Ammon's horn (tissue), 1 donor: Measurements from ENCODE around the gene PPP2R5C.

Experiments
- DNase-seq: peaks from one replicate; pipeline ENCODE4 v3.0.0-alpha.2; 2016; ENCODE audit warnings: low spot score

The PPP2R5C gene

DNA sequence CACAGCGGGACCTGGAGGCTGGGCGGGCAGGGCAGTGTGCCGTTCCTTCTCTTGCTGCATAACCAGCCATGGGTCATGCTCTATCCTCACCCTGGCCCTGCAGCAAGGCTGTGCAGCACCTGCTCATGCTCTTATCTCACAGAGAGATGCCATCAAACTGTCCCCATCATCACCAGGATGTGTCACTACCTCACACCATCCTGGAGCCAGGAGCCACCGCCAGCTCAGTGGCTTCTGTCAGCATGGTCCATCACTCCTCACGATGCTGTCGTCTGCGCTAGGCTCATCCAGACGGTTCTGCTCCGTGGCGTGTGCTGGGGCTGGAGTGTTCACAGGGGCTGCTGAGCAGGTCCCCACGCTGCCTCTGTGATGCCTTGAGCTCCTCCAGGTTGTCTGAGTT is 125.7 kb downstream of the PPP2R5C start:
- no peak for DNase-seq

GRCh38 chr14:101888182-101888581 is 126.7 kb downstream of the PPP2R5C start:
- DNase-seq, result no peak

DNA sequence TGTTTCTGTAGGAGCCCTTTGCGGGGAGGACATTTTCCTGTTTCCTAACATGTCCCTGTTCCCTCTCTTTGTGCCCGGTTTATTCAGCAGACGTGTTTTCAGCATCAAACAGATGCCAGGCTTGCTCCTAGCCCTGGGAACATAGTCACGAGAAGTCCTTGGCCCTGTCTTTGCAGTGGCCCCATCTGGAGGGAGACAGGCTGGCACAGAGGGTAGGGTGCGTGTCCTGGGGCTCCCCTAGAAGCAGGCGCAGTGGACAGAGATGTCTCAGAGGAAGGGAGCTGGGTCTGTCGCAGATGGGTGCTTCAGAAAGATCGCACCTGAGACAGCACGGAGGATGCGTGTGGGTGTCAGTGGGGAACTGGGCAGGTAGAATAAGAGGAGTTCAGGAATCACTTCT is 127.9 kb downstream of the PPP2R5C start:
- no peak for DNase-seq

DNA sequence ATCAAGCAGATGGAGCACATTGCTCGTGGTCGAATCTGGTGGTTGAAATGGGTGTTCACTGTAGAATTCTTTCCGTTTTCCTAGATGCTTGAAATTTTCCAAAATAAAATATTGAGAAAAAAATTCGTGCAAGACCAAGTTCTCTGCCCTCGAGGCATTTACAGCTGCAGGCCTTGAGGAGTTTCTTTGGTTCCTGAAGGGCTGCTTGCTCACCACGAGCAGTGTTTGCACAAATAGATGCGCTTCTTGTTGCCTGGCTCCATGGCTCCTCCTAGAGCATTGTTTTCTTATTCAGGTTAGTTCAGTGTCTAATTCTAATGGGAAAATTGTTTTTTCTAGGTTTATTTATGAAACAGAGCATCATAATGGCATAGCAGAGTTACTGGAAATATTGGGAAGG is 128.4 kb downstream of the PPP2R5C start:
- DNase-seq, result peak; percentile 51

- no peak for DNase-seq
Observed at GRCh38 chr14:101891471-101891870, 130.0 kb downstream of the PPP2R5C start.

- DNase-seq, result no peak
Observed at GRCh38 chr14:101893759-101894158, 132.2 kb downstream of the PPP2R5C start.

DNA sequence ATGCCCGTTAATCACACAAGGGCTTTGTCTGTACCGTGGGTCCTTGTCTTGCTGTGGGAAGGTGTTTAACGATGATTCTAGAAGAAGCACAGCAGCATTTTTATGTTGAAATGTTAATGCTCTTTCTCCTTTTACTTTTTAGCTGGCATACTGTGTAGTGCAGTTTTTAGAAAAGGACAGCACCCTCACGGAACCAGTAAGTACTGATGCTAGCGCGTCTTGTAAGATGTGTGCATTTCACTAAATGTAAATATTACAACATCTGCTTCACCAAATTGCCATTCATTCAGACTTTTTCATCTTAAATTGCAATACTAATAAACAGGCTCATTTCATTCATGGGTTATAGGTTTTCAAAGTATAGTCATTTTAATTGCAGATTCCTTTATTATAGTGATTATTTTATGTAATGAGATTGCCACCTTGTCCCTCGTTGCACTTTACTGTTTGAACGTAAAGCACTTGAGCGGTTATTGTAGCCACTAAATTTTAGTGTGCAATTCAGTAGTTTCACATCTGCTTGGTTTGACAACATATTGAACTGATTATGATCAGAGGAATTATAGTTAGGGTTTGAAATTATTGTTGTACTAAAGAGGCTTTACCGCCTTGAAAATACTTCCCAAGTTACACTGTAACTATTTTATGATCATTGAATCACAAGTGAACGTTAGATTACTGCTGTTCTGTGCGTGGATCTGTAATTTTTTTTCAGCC is 133.0 kb downstream of the PPP2R5C start:
- no peak for DNase-seq

DNA sequence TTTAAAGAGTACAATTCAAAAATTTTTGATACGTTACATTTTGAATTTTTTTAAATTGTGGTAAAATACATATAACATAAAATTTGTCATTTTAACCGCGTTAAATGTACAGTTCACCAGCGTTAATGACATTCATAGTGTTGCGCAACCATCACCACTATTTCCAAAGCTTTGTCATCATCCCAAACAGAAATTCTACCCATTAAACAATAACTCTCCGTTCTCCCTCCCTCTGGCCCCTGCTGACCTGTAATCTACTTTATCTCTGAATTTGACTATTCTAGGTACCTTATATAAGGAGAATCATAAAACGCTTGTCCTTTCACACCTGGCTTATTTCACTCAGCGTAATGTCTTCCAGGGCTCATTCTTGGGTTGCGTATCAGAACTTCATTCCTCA is 133.7 kb downstream of the PPP2R5C start:
- DNase-seq, result no peak

- DNase-seq, result no peak
Observed at GRCh38 chr14:101897326-101897725, 135.8 kb downstream of the PPP2R5C start.

- DNase-seq, result no peak
Observed at GRCh38 chr14:101898416-101898815, 136.9 kb downstream of the PPP2R5C start.

GRCh38 chr14:101899263-101899662 is 137.8 kb downstream of the PPP2R5C start:
- peak; percentile 53 for DNase-seq

- no peak for DNase-seq
Observed at GRCh38 chr14:101900253-101900652, 138.7 kb downstream of the PPP2R5C start.

DNA sequence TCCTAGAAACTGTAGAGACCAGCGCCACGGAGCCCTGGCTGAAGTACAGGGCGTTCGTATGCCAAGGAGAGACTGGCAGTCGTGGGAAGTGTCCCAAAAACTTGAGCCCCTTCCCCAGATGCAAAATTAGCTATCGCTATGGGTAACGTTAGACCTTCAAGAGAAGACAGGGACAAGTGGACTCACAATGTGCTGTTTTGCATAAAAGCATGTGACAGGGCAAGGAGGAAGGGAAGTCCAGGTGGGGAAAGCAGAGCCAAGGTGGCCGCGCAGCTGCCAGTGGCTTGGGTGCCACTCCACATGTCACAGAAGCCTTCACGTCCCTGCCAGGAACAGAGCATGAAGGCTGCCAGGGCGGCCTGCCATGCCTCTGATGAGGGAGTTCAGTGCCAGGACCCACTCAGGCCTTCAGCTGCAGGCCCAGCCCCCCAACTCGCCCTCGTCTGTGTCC is 141.6 kb downstream of the PPP2R5C start:
- DNase-seq, result peak; percentile 71

DNA sequence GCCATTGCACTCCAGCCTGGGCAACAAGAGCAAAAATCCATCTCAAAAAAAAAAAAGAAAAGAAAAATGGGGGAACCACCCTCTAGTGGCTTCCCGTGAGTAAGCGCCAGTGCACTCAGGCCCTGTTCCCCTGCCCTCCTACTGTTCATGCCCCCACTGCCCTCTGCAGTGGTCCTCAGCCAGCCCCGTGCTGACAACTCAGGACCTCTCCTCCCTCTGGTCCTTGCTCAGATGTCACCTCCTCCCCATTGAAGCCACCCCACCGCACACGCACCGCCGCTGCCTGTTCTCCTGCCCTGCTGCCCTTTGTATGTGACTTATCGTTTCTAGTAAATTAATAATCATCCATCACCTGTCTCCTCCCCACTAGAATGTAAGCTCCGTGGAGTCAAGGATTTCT is 144.1 kb downstream of the PPP2R5C start:
- no peak for DNase-seq

DNA sequence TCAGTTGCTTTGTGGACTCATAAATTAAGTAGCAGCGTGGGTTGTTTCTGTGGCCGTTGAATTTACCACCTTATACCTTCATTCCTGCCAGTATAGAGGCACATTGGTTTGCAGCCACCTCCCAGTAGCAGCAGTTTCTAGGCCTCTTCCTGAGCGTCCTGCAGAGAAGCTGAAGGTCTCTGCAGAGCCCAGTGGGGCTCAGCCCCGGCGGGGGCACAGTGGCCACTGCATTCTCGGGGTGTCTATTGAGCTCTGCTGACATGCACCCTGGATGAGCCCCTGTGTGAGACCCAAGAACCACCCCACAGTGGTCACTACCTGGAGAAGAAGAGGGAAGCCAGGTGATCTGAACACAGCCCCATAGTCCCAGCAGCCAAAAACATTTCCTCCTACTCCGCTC is 145.1 kb downstream of the PPP2R5C start:
- DNase-seq, result no peak

- no peak for DNase-seq
Observed at GRCh38 chr14:101907619-101908018, 146.1 kb downstream of the PPP2R5C start.

DNA sequence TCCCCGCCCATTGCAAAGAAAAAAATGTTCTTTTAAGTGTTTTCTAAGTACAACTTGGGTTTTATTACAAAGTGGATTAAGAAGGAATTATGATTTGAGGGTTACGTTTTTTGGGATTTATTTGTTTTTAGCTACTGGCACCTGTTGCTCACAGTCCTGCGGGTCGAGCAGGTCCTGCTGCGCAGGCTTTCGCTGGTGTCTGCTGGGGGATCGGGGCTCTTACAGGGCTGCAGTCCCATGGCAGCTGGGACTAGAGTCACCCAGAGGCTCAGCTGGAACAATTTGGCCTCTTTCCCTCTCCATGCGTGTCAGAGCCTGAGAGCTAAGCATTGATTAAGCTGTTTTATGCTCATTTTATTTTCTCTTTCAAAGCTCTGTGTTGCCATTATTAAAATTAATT is 147.3 kb downstream of the PPP2R5C start:
- DNase-seq, result peak; percentile 44

DNA sequence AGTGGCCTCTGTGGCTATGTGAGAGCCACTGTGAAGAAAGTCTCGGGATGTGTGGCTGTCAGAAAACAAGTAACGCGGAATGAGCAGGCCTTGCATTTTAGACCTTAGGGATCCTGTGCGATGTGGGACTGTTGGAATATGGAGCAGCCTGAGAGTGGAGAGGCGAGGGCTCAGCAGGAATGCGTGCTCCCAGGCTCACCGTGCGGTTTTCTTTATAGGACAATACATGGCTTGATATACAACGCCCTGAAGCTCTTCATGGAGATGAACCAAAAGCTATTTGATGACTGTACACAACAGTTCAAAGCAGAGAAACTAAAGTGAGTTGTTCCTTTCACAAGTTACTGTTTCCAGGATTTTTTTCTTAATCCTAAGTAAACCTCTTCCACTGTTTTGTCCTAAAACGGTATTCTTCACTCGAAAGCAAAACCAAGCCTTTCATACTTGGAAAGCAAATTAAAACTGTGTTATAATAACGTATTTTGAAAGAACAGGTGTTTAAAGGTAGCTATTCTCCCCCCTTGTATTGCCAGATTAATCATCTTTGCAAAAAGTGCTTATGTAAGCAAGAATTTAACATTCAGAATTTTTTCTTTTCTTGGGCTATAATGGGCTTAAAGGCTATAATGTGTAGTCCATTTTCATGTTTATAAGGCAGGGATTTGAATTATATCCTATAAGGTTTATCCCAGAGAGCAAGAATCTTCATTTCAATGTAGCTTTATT is 148.0 kb downstream of the PPP2R5C start:
- DNase-seq, result no peak

DNA sequence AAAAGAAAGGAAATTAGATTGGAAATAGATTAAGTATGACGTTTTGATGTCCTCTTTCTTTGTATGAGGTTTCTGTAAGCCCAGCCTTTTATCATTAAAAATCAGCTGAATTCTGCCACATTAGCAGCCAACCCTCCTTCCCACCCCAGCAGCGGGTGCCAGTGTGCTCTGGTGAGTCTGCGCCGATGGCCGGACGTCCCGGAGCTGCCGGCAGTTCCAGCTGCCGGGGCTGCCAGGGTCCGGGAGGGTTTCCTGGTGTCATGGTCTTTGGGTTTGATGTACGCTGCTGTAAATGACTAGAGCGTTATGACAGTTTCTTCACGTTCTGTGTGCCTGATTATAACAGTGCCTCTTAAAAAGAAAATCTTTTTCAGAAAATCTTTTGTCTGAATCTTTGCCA is 151.3 kb downstream of the PPP2R5C start:
- DNase-seq, result no peak

GRCh38 chr14:101914083-101914482 is 152.6 kb downstream of the PPP2R5C start:
- no peak for DNase-seq

GRCh38 chr14:101915871-101916815 is 154.6 kb downstream of the PPP2R5C start:
- DNase-seq, result no peak

GRCh38 chr14:101916816-101917412 is 155.4 kb downstream of the PPP2R5C start:
- DNase-seq, result no peak
